Measurements from ENCODE around the gene ANLN. TPM values are rescaled to one million over a fixed set of nuclear protein-coding genes. Genes with fewer than 3 reads are reported as not detected.

The ANLN gene
- total RNA-seq, 1 experiment from 2014 or later, result 130 TPM

GRCh38 chr7:36484265-36484664 is 94.6 kb downstream of the ANLN start:
- RAD21 ChIA-PET (ENCODE audit: low non-redundant PET in 1 of 2, low total read pairs in 2 of 2, uncharacterized antibody in 2 of 2, unreplicated experiment in 2 of 2), result interaction anchor here in 1 of 2 experiments (0.7 kb wide), 1 partner anchor 715 kb away, joined by 6 read pairs; no protein-coding TSS in a partner anchor
- Histone ChIP-seq H3K9me2 (ENCODE audit: insufficient read depth) (no peaks in the 10 kb centered on the region), H3K27me3 (ENCODE audit: insufficient read depth, low read length) (no peaks in the 10 kb centered on the region), H3K79me2 (ENCODE audit: insufficient read depth, low read length) (no peaks in the 10 kb centered on the region), H3K9me3 (ENCODE audit: control insufficient read depth in 1 of 2, insufficient read depth in 1 of 2, low read depth in 1 of 2, low read length in 2 of 2) (no peaks in the 10 kb centered on the region), H3K4me2 (ENCODE audit: low read length) (no peak overlapping the region), H3K36me3 (ENCODE audit: control insufficient read depth in 1 of 2, insufficient read depth in 2 of 2, low read length in 2 of 2) (no peaks in the 10 kb centered on the region), H3K4me1 (ENCODE audit: control insufficient read depth in 1 of 2, insufficient read depth in 2 of 2, low read length in 2 of 2) (no peaks in the 10 kb centered on the region), H2AFZ (ENCODE audit: low read depth, low read length, poor library complexity, severe bottlenecking) (no peak overlapping the region), H4K20me1 (ENCODE audit: insufficient read depth) (no peaks in the 10 kb centered on the region), H3K27ac (ENCODE audit: low read depth, low read length) (no peak overlapping the region), H3K4me3 (replicated peaks in 1 of 2; ENCODE audit: low read depth in 1 of 2, low read length in 2 of 2) (no peak overlapping the region), H3K9ac (ENCODE audit: low read length) (no peak overlapping the region)
- POLR2A ChIA-PET, result no interaction called here
- no peak for TF ChIP-seq CEBPB (IDR thresholded peaks at IDR 0.05; ENCODE audit: low read depth)
- TF ChIP-seq ZNF274 (IDR thresholded peaks at IDR 0.05; ENCODE audit: low read depth, low read length), result no peak
- no peak for TF ChIP-seq POLR2AphosphoS5 (IDR thresholded peaks at IDR 0.05; ENCODE audit: low read depth, low read length)
- no peak for TF ChIP-seq TCF7L2 (IDR thresholded peaks at IDR 0.05; ENCODE audit: borderline replicate concordance, extremely low read depth, insufficient read depth, insufficient read length)
- TF ChIP-seq FOSL1 (IDR thresholded peaks at IDR 0.05; ENCODE audit: low read depth), result no peak
- no peak for TF ChIP-seq ZFX (IDR thresholded peaks at IDR 0.05)
- no peak for TF ChIP-seq SP1 (IDR thresholded peaks at IDR 0.05; ENCODE audit: low read depth)
- no peak for TF ChIP-seq EZH2 (IDR thresholded peaks at IDR 0.05)
- TF ChIP-seq, protein P1, sequence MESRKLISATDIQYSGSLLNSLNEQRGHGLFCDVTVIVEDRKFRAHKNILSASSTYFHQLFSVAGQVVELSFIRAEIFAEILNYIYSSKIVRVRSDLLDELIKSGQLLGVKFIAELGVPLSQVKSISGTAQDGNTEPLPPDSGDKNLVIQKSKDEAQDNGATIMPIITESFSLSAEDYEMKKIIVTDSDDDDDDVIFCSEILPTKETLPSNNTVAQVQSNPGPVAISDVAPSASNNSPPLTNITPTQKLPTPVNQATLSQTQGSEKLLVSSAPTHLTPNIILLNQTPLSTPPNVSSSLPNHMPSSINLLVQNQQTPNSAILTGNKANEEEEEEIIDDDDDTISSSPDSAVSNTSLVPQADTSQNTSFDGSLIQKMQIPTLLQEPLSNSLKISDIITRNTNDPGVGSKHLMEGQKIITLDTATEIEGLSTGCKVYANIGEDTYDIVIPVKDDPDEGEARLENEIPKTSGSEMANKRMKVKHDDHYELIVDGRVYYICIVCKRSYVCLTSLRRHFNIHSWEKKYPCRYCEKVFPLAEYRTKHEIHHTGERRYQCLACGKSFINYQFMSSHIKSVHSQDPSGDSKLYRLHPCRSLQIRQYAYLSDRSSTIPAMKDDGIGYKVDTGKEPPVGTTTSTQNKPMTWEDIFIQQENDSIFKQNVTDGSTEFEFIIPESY (IDR thresholded peaks at IDR 0.05; ENCODE audit: extremely low read depth, insufficient replicate concordance, low read length), result no peak
- TF ChIP-seq RAD21 (IDR thresholded peaks at IDR 0.05; ENCODE audit: low read depth), result no peak
- TF ChIP-seq SIN3A (IDR thresholded peaks at IDR 0.05; ENCODE audit: low read depth), result no peak
- no peak for TF ChIP-seq ATF3 (IDR thresholded peaks at IDR 0.05)
- CTCF ChIA-PET, result no interaction called here
- intact Hi-C loops (cut with micrococcal nuclease), result no loop called here
- BruUV-seq (replicated peaks), result no TSS peak
- ATAC-seq (no peak), DNase-seq (ENCODE audit: low read depth, low spot score) (no peak)
